ENCODE measurements around the gene ALDH1B1.

The ALDH1B1 gene

DNA sequence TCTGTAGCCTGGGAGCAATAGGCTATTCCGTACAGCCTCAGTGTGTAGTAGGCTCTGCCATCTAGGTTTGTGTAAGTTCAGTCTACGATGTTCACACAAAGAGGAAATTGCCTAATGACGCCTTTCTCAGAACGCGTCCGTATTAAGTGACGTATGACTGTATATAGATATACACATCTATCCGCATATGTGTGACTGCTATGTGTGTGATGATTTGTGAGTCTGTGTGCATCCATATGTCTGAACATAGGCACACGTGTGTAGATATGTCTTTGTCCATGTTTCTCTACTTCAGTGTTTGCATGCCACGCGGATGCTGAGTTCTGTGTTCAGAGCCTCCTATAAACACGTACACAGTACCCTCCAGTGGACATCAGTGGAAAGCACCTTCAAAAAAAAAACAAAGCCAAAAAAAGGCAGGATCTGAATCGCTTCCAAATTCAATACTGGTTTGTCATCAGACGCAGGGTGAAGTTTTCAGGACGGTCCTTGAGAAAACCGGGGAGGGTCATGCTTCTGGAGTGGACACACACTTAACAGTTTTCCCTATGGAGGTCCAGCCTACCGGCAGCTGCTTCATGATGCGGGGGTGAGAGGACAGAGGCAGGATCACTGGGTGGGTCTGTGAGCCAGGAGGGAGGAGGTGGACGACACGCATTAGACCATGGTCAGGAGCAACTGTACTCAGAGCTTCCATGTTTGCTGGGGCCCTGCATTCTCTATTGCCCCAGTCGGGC lies 29.5 kb upstream of the ALDH1B1 start:
- no peak overlapping the region for H3K4me3 ChIP-seq (ENCODE audit: low read length)
- no peak for DNase-seq (ENCODE audit: low read depth)
- TF ChIP-seq, protein P1, sequence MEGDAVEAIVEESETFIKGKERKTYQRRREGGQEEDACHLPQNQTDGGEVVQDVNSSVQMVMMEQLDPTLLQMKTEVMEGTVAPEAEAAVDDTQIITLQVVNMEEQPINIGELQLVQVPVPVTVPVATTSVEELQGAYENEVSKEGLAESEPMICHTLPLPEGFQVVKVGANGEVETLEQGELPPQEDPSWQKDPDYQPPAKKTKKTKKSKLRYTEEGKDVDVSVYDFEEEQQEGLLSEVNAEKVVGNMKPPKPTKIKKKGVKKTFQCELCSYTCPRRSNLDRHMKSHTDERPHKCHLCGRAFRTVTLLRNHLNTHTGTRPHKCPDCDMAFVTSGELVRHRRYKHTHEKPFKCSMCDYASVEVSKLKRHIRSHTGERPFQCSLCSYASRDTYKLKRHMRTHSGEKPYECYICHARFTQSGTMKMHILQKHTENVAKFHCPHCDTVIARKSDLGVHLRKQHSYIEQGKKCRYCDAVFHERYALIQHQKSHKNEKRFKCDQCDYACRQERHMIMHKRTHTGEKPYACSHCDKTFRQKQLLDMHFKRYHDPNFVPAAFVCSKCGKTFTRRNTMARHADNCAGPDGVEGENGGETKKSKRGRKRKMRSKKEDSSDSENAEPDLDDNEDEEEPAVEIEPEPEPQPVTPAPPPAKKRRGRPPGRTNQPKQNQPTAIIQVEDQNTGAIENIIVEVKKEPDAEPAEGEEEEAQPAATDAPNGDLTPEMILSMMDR (conservative IDR thresholded peaks at IDR 0.05; ENCODE audit: low read depth, low read length) = peak; percentile 65

DNA sequence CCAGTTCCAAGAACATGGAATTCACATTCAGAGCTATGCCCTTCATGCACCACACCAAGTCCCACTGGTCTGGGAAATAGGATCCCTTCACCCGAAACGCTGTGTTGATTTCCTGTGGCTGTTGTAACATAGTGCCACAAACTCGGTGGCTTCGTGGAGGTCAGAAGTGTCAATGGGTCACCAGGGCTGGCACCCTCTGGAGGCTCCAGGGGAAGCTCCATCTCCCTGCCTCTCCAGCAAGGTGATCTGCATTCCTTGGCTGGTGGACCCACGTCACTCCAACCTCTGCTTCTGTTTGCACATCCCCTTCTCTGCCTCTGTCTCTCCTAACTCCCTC lies 28.9 kb upstream of the ALDH1B1 start:
- DNase-seq (ENCODE audit: low read depth) = no peak
- H3K4me3 ChIP-seq (ENCODE audit: low read length) = no peak overlapping the region
- TF ChIP-seq, protein P1 (conservative IDR thresholded peaks at IDR 0.05; ENCODE audit: low read depth, low read length) = no peak

DNA sequence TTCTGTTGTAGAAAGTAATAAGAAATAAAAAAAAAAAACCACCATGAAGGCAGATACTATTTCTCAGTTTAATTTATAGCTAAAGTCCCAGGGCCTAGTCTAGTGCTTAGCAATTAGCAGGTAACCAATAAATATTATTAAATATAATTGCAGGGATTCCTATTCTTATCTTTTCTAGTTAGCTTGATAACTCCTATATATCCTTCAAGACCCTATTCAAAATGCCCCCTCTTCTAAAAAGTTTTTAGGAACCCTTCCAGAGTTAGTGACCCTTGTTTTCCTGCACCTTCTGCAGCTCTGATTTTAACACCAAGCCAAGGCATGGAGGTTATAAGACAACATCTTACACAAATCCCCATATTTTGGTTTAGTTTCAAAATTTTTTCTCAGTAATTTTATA lies 24.6 kb upstream of the ALDH1B1 start:
- TF ChIP-seq, protein P1 (conservative IDR thresholded peaks at IDR 0.05; ENCODE audit: low read depth, low read length) = no peak
- no peak for DNase-seq (ENCODE audit: low read depth)
- H3K4me3 ChIP-seq (ENCODE audit: low read length) = no peak overlapping the region

DNA sequence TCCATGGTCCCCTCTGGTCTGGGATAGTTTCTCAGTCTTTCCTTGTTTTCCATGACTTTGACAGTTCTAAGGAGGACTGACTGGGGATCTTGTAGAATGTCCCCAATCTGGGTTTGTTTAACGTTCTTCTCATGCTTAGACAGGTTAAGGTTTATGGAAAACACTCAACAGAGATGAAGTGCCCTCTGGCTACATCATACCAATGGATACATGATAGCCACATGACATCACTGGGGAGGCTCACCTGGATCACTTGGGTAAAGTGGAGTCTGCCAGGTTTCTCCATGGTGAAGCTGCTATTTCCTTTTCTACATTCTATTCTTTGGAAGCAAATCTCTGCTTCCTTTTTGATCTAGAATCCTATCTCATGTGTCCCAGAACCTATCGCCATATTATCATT lies 23.8 kb upstream of the ALDH1B1 start:
- H3K4me3 ChIP-seq (ENCODE audit: low read length) = no peak overlapping the region
- TF ChIP-seq, protein P1 (conservative IDR thresholded peaks at IDR 0.05; ENCODE audit: low read depth, low read length) = no peak
- DNase-seq (ENCODE audit: low read depth) = no peak

DNA sequence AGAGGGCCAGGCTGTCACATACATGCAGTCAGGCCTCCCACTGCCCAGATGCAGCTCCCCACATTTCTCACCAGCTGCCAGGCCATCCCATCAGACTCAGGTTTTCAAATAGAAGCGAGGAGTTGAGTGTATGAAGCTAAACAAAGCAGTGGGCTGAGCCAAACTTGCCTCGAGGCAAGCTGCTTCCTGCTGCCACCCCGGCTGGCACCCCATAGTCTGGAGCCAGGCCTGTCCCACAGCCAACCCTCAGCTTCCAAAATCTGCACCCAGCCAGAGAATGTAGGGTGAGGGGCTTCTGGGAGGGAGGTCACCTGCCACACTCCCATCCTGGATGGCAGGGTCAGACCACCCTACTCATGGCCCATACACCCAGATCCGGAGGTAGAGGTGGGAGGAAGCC lies 22.3 kb upstream of the ALDH1B1 start:
- TF ChIP-seq, protein P1 (conservative IDR thresholded peaks at IDR 0.05; ENCODE audit: low read depth, low read length) = no peak
- H3K4me3 ChIP-seq (ENCODE audit: low read length) = no peak overlapping the region
- no peak for DNase-seq (ENCODE audit: low read depth)

DNA sequence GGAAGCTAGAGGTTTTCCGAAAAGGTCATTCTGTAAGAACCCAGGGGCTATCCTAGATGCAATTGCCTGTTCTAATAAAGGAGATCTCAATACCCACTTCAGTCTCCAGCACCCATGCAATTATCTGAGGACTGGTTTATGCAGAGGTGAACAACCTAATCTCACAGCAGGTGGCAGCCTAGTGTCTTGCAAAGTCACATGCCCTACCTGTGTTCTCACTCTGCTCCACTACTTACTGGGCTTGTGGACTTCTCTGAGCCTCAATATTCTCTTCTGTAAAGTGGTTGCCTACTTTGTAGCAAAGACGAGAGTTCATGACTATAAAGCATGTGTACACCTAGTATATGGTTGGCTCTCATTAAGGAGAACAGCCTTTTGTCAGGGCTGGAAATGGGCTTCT lies 21.0 kb upstream of the ALDH1B1 start:
- TF ChIP-seq, protein P1 (conservative IDR thresholded peaks at IDR 0.05; ENCODE audit: low read depth, low read length) = peak; percentile 44
- DNase-seq (ENCODE audit: low read depth) = no peak
- no peak overlapping the region for H3K4me3 ChIP-seq (ENCODE audit: low read length)

All from retinal pigment epithelial cell (primary cell).